GM10266 (cell line): ENCODE data around the gene TANC1.

ENCODE experiments used
- DNase-seq: peaks from one replicate; pipeline ENCODE4 v3.0.0; 2012; ENCODE audit errors: extremely low spot score
- TF ChIP-seq, protein P1 (sequence below): IDR thresholded peaks from 2 replicates; pipeline ENCODE4 v1.5.1; 2012; ENCODE audit warnings: mild to moderate bottlenecking, low read depth; ENCODE audit not compliant: control insufficient read depth, insufficient read depth; ENCODE audit errors: missing control alignments

TANC1 gene

DNA sequence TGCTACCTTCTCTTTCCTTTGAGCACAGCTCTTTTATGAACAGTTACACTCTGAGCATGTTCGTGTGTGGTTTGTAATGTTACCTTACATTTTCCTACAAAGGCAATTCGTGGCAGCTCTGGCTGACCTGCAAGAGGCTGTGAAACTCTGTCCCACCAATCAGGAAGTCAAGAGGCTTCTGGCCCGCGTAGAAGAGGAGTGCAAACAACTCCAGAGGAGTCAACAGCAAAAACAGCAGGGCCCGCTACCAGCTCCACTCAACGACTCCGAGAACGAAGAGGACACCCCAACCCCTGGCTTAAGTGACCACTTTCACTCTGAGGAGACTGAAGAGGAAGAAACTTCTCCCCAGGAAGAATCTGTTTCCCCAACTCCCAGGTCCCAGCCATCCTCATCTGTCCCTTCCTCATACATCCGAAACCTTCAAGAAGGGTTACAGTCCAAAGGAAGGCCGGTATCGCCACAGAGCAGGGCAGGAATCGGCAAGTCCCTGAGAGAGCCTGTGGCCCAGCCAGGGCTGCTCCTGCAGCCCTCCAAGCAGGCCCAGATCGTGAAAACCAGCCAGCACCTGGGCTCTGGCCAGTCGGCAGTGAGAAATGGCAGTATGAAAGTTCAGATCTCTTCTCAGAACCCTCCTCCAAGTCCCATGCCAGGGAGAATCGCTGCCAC, 261.2 kb downstream of the TANC1 start:
- DNase-seq: no peak
- TF ChIP-seq, protein P1, sequence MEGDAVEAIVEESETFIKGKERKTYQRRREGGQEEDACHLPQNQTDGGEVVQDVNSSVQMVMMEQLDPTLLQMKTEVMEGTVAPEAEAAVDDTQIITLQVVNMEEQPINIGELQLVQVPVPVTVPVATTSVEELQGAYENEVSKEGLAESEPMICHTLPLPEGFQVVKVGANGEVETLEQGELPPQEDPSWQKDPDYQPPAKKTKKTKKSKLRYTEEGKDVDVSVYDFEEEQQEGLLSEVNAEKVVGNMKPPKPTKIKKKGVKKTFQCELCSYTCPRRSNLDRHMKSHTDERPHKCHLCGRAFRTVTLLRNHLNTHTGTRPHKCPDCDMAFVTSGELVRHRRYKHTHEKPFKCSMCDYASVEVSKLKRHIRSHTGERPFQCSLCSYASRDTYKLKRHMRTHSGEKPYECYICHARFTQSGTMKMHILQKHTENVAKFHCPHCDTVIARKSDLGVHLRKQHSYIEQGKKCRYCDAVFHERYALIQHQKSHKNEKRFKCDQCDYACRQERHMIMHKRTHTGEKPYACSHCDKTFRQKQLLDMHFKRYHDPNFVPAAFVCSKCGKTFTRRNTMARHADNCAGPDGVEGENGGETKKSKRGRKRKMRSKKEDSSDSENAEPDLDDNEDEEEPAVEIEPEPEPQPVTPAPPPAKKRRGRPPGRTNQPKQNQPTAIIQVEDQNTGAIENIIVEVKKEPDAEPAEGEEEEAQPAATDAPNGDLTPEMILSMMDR: no peak

DNA sequence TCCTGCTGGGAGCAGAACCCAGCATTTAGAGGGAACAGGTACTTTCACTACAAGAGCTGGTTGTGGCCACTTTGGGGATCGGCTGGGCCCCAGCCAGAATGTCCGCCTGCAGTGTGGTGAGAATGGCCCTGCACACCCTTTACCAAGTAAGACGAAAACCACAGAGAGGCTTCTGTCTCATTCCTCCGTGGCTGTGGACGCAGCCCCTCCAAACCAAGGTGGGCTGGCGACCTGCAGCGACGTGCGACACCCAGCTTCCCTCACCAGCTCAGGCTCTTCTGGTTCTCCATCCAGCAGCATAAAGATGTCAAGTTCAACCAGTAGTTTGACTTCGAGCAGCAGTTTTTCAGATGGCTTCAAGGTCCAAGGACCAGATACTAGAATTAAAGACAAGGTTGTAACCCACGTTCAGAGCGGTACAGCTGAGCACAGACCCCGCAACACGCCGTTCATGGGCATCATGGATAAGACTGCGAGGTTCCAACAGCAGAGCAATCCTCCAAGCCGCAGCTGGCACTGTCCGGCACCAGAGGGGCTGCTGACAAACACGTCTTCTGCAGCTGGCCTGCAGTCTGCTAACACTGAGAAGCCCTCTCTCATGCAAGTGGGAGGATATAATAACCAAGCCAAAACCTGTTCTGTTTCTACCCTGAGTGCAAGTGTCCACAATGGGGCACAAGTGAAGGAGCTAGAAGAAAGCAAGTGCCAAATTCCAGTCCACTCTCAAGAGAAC, 261.9 kb downstream of the TANC1 start:
- TF ChIP-seq, protein P1: no peak
- no peak for DNase-seq

DNA sequence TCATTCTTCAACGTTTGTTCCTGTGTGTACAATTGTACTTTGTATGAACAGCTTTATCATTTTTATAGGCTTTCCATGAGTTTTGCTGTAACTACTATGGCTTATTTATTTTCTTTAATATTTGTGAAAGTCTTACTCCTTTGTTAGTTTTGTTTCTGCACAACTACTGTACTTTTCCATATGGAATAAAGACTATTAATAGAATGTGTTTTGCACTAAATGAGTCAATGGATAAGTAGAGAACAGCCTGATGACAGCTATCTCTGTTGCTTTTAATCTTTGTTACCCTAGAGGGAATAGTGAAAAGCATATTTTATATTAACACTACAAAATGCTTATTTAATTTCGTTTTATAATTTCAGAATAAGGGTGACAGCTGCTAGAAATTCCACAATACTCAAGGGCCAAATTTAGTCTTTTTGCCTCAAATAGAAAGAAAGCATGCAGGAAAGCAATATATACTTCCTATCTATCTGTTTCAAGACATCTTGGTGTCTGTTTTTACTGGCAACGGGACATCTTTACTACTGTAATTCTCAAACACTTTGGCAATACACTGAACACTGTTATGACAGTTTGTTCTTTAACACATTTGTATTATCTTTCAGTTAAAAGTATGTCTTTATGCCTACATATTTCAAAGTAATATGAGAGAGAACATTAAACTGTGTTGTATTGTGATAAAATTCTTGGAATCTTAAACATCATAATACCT, 264.2 kb downstream of the TANC1 start:
- TF ChIP-seq, protein P1: no peak
- DNase-seq: no peak

DNA sequence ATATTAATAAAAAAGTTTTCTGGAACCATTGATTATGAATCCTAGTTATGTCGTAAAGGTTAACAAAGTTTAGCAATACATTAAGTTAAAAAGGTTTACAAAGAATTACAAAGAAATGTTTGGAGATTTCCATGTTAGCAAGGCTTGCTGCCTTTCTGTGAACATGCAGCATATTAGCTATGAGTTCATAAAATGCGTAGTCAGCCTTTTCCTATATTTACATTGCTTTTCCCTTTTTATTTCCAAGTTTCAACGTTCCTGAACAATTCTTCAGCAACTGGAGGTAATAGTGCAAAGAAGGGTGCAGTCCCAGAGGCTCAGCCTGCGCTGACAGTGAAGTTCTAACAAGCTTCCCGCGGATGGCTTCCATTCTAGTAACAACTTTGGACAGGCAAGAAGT, 266.4 kb downstream of the TANC1 start:
- TF ChIP-seq, protein P1: no peak
- no peak for DNase-seq

DNA sequence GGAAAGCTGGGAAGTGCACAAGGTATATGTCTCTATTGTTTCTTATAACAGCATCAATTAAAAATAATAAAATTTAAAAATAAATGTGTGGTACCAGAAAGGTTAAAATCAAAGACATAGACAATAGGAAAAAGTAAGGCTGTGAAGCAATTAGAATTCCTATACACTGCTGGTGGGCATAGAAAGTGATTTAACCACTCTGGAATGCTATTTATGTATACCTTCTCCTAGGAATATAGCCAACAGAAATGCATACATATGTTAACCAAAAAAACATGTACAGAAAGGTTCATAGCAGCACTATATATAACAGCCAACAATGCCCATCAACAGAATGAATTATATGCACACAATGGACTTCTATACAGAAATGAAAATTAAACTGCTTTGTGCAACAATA, 275.1 kb downstream of the TANC1 start:
- no peak for DNase-seq

DNA sequence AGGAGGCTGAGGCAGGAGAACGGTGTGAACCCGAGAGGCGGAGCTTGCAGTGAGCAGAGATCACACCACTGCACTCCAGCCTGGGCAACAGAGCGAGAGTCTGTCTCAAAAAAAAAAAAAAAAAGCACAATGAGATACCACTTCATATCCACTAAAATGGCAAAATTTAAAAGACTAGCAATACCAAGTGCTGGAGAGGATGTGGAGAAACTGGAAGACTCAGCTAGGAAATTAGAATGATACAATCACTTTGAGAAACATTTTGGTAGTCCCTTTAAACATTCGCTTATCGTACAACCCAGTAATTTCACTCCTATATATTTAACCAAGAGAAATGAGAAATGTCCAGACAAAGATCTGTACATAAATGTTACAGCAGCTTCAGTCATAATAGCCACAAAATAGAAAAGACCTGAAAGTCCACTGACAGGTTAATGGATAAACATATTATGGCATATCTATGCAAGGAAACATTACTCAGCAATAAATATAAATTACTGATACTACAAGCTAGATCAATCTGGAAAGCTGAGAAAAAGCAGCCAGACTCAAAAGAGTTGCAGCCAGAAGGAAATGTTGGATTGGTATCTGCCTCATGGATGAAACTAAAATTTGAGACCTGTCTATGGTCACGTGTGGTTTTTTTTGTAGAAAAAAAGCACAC, 278.0 kb downstream of the TANC1 start:
- no peak for DNase-seq
- TF ChIP-seq, protein P1: no peak

More for the DNA sequence above, 275.1 kb downstream of the TANC1 start:
- TF ChIP-seq, protein P1: no peak
